GM19438 (cell line): ENCODE measurements around the gene PRKCA.

ENCODE experiments used
- ATAC-seq: cut with Tn5 transposase; IDR thresholded peaks from one replicate; pipeline ENCODE4 v1.9.1; 2021; ENCODE audit warnings: low read depth; ENCODE audit not compliant: unreplicated experiment

Gene PRKCA

GRCh38 chr17:66746736-66747135 is 444.3 kb downstream of the PRKCA start:
- ATAC-seq: no peak

- no peak for ATAC-seq
These were observed 445.3 kb downstream of the PRKCA start for GRCh38 chr17:66747578-66748275.

GRCh38 chr17:66748578-66748977 is 446.2 kb downstream of the PRKCA start:
- ATAC-seq: no peak

- no peak for ATAC-seq
These were observed 446.9 kb downstream of the PRKCA start for GRCh38 chr17:66749217-66749832.

GRCh38 chr17:66750116-66750515 is 447.7 kb downstream of the PRKCA start:
- no peak for ATAC-seq

GRCh38 chr17:66750781-66751543 is 448.5 kb downstream of the PRKCA start:
- no peak for ATAC-seq

- no peak for ATAC-seq
These were observed 449.4 kb downstream of the PRKCA start for GRCh38 chr17:66751771-66752170.

GRCh38 chr17:66752411-66752810 is 450.0 kb downstream of the PRKCA start:
- ATAC-seq: no peak

- no peak for ATAC-seq
These were observed 450.9 kb downstream of the PRKCA start for GRCh38 chr17:66753126-66753920.

- ATAC-seq: no peak
These were observed 452.9 kb downstream of the PRKCA start for GRCh38 chr17:66755101-66755943.

GRCh38 chr17:66755944-66756290 is 453.5 kb downstream of the PRKCA start:
- no peak for ATAC-seq

- ATAC-seq: no peak
These were observed 457.9 kb downstream of the PRKCA start for GRCh38 chr17:66760324-66760723.

- no peak for ATAC-seq
These were observed 459.9 kb downstream of the PRKCA start for GRCh38 chr17:66762276-66762675.

GRCh38 chr17:66763056-66763455 is 460.6 kb downstream of the PRKCA start:
- ATAC-seq: no peak

- no peak for ATAC-seq
These were observed 462.1 kb downstream of the PRKCA start for GRCh38 chr17:66764506-66764905.

- no peak for ATAC-seq
These were observed 464.9 kb downstream of the PRKCA start for GRCh38 chr17:66767154-66767933.

GRCh38 chr17:66769911-66770310 is 467.5 kb downstream of the PRKCA start:
- no peak for ATAC-seq

- ATAC-seq: no peak
These were observed 469.9 kb downstream of the PRKCA start for GRCh38 chr17:66772148-66772812.

GRCh38 chr17:66775271-66775670 is 472.9 kb downstream of the PRKCA start:
- ATAC-seq: no peak
